Measurements from ENCODE around the gene PCYT2.

GRCh38 chr17:81914103-81914850, 3.1 kb upstream of the PCYT2 start:
- TF ChIP-seq CTCF (IDR thresholded peaks at IDR 0.05) (no peak), POLR2A (IDR thresholded peaks at IDR 0.05) (no peak)

Data from prostate gland (tissue), 2 donors.